Endodermal cell (in vitro differentiated cells): Measurements from ENCODE around the gene RHOV. TPM values are rescaled to one million over a fixed set of nuclear protein-coding genes. Genes with fewer than 3 reads are reported as not detected.

Experiments used
- DNase-seq: peaks from one replicate; pipeline ENCODE4 v3.0.0-alpha.2; 2017
- H3K27ac ChIP-seq: 2 replicates; pipeline ENCODE4 v1.5.1; 2013; ENCODE audit warnings: mild to moderate bottlenecking, low read depth, low read length, moderate library complexity
- H3K27me3 ChIP-seq: 2 replicates; pipeline ENCODE4 v1.6.1; 2013; ENCODE audit warnings: mild to moderate bottlenecking, low read length, moderate library complexity; ENCODE audit not compliant: insufficient read depth, control insufficient read depth, poor library complexity, severe bottlenecking
- H3K36me3 ChIP-seq: 2 replicates; pipeline ENCODE4 v1.7.0; 2013; ENCODE audit warnings: mild to moderate bottlenecking, low read length, moderate library complexity; ENCODE audit not compliant: control insufficient read depth, insufficient read depth
- H3K4me1 ChIP-seq: one replicate; pipeline ENCODE4 v1.7.0; 2013; ENCODE audit warnings: low read length; ENCODE audit not compliant: control insufficient read depth, insufficient read depth
- H3K4me3 ChIP-seq: 2 replicates; pipeline ENCODE4 v1.5.1; 2013; ENCODE audit warnings: mild to moderate bottlenecking, low read length, moderate library complexity
- H3K9ac ChIP-seq: 2 replicates; pipeline ENCODE4 v1.6.1; 2013; ENCODE audit warnings: mild to moderate bottlenecking, low read length, moderate library complexity; ENCODE audit not compliant: poor library complexity, severe bottlenecking; ENCODE audit errors: extremely low read depth
- H3K9me3 ChIP-seq: 2 replicates; pipeline ENCODE4 v1.6.1; 2013; ENCODE audit warnings: mild to moderate bottlenecking, low read length, moderate library complexity; ENCODE audit not compliant: control insufficient read depth
- H3K27ac Mint-ChIP-seq: 2 replicates; pipeline ENCODE4 v1.8.0; 2020; ENCODE audit warnings: mixed read lengths
- H3K27me3 Mint-ChIP-seq: 2 replicates; pipeline ENCODE4 v1.8.0; 2021; ENCODE audit warnings: mild to moderate bottlenecking, mixed read lengths; ENCODE audit not compliant: insufficient read depth
- H3K36me3 Mint-ChIP-seq: 2 replicates; pipeline ENCODE4 v1.8.0; 2020; ENCODE audit warnings: low read depth, mixed read lengths
- H3K4me1 Mint-ChIP-seq: 2 replicates; pipeline ENCODE4 v1.8.0; 2020; ENCODE audit warnings: mixed read lengths
- H3K4me3 Mint-ChIP-seq: 2 replicates; pipeline ENCODE4 v1.8.0; 2020; ENCODE audit warnings: mild to moderate bottlenecking, moderate library complexity, mixed read lengths
- H3K9me3 Mint-ChIP-seq: 2 replicates; pipeline ENCODE4 v1.8.0; 2020; ENCODE audit warnings: mild to moderate bottlenecking, mixed read lengths
- CTCF ChIP-seq: fragments of 200-600 bp; sonication (generic); conservative IDR thresholded peaks from 2 replicates; pipeline ENCODE4 v1.5.0; 2021; ENCODE audit warnings: antibody characterized with exemption, mild to moderate bottlenecking
- WGBS, 2 experiments: methylation state at CpG; one replicate each; pipeline versions ENCODE4 v1.1.5 to v1.1.7; 2013; ENCODE audit warnings: missing lambda C conversion rate in 2 of 2, mixed read lengths in 1 of 2; ENCODE audit not compliant: insufficient coverage in 1 of 2, insufficient read length in 1 of 2; 5-methylcytosine and 5-hydroxymethylcytosine counted together
- total RNA-seq, 2 donors: library from RNA; stranded (reverse); fragmentation: NEBNext Ultra II Directional in 1 of 2; extraction: Animal tissue kit (Norgen Biotek cat#: 25700) in 1 of 2; gene quantifications; 2 replicates in 1 of 2; 3 replicates in 1 of 2; pipeline ENCODE4 v1.2.1, GENCODE V29; 2021

The RHOV gene
- total RNA-seq, 2 donors from 2014 or later: 1.8 to 2.8 TPM

- no peaks in the 10 kb centered on the region for H3K9me3 Mint-ChIP-seq
- WGBS, 2 experiments: 86 to 93% methylated on average over 3 to 4 of the region's 4 CpGs
- TF ChIP-seq CTCF: no peak
- Histone ChIP-seq H3K4me3 (no peak overlapping the region), H3K9ac (no peak overlapping the region), H3K27me3 (no peaks in the 10 kb centered on the region), H3K36me3 (no peaks in the 10 kb centered on the region), H3K9me3 (no peaks in the 10 kb centered on the region), H3K4me1 (peaks cover 3% of the 10 kb centered on the region), H3K27ac (no peak overlapping the region)
- H3K36me3 Mint-ChIP-seq: no peaks in the 10 kb centered on the region
- H3K27ac Mint-ChIP-seq: no peak overlapping the region
- no peaks in the 10 kb centered on the region for H3K27me3 Mint-ChIP-seq
- H3K4me1 Mint-ChIP-seq: peaks cover 2% of the 10 kb centered on the region
- no peak overlapping the region for H3K4me3 Mint-ChIP-seq
- no peak for DNase-seq
Observed at GRCh38 chr15:40826423-40827075, 47.5 kb downstream of the RHOV start.

- Mint-ChIP-seq H3K27me3 (no peaks in the 10 kb centered on the region), H3K4me1 (no peaks in the 10 kb centered on the region), H3K36me3 (no peaks in the 10 kb centered on the region), H3K9me3 (no peaks in the 10 kb centered on the region), H3K27ac (no peak overlapping the region), H3K4me3 (no peak overlapping the region)
- Histone ChIP-seq H3K9me3 (no peaks in the 10 kb centered on the region), H3K4me1 (peaks cover 3% of the 10 kb centered on the region), H3K36me3 (no peaks in the 10 kb centered on the region), H3K27ac (no peak overlapping the region), H3K27me3 (no peaks in the 10 kb centered on the region), H3K9ac (no peak overlapping the region), H3K4me3 (no peak overlapping the region)
- no peak for TF ChIP-seq CTCF
- no peak for DNase-seq
- WGBS, 2 experiments: 86 to 94% methylated on average over 5 of the region's 5 CpGs
Observed at GRCh38 chr15:40825661-40826422, 48.2 kb downstream of the RHOV start.

GRCh38 chr15:40823572-40824343, 50.3 kb downstream of the RHOV start:
- TF ChIP-seq CTCF: no peak
- H3K36me3 Mint-ChIP-seq: no peaks in the 10 kb centered on the region
- H3K4me1 Mint-ChIP-seq: no peaks in the 10 kb centered on the region
- Histone ChIP-seq H3K27me3 (no peaks in the 10 kb centered on the region), H3K9me3 (no peaks in the 10 kb centered on the region), H3K36me3 (no peaks in the 10 kb centered on the region), H3K27ac (no peak overlapping the region), H3K4me1 (peaks cover 3% of the 10 kb centered on the region), H3K9ac (no peak overlapping the region), H3K4me3 (no peak overlapping the region)
- no CpG with 5 or more reads among the region's 1 CpG for WGBS, 2 experiments
- H3K27ac Mint-ChIP-seq: no peak overlapping the region
- no peak for DNase-seq
- H3K4me3 Mint-ChIP-seq: no peak overlapping the region
- no peaks in the 10 kb centered on the region for H3K9me3 Mint-ChIP-seq
- no peaks in the 10 kb centered on the region for H3K27me3 Mint-ChIP-seq

Other genes with a start within 250 kb of the RHOV start
- gene RAD51, start 179.1 kb downstream of the RHOV start, total RNA-seq: 10 to 100 TPM; 34.1 to 50.9 TPM
- 10 to 100 TPM; 15.7 to 23.5 TPM for gene RMDN3, start 119.0 kb downstream of the RHOV start, total RNA-seq
- 10 to 100 TPM; 33.6 to 47.1 TPM for gene GCHFR, start 110.2 kb downstream of the RHOV start, total RNA-seq
- under 1 TPM; 0.46 to 0.57 TPM for gene C15orf62, start 104.3 kb downstream of the RHOV start, total RNA-seq
- gene ZFYVE19, start 67.1 kb downstream of the RHOV start, total RNA-seq: 10 to 100 TPM; 15.6 to 15.9 TPM
- gene DNAJC17, start 66.8 kb downstream of the RHOV start, total RNA-seq: 10 to 100 TPM; 34.0 to 41.0 TPM
- not detected for gene PPP1R14D, start 45.5 kb downstream of the RHOV start, total RNA-seq
- gene SPINT1, start 30.2 kb downstream of the RHOV start, total RNA-seq: 100 to 1,000 TPM; 129 to 141 TPM
- 10 to 100 TPM; 26.6 to 29.0 TPM for gene VPS18, start 20.2 kb upstream of the RHOV start, total RNA-seq
- under 1 TPM; 0.20 to 0.64 TPM for gene DLL4, start 55.1 kb upstream of the RHOV start, total RNA-seq
- gene CHAC1, start 79.2 kb upstream of the RHOV start, total RNA-seq: 1 to 10 TPM; 6.8 to 9.0 TPM
- gene INO80, start 242.0 kb upstream of the RHOV start, total RNA-seq: 10 to 100 TPM; 14.8 to 17.5 TPM